PC-9 (cell line): ENCODE data around the gene KIF16B. TPM values are rescaled to one million over a fixed set of nuclear protein-coding genes. Genes with fewer than 3 reads are reported as not detected.

Experiments
- BruUV-seq: library from RNA; stranded (reverse); fragments of 400-500 nt; replicated peaks from 2 replicates; lab custom pipeline; 2021; lab: Mats Ljungman, UMichigan
- CTCF ChIA-PET: fragments of 300-600 bp; sonication (Branson Sonifier 250); formaldehyde crosslinking; loops from one replicate; lab custom pipeline; 2022; ENCODE audit warnings: antibody characterized with exemption; lab: Charles Lee
- POLR2A ChIA-PET: fragments of 300-600 bp; sonication (Branson Sonifier 250); formaldehyde crosslinking; loops from one replicate; lab custom pipeline; 2022; ENCODE audit warnings: antibody characterized with exemption; ENCODE audit not compliant: unreplicated experiment; lab: Charles Lee
- DNase-seq, 2 experiments: peaks; one replicate each; pipeline versions ENCODE4 v3.0.0 to v3.0.0-alpha.2; 2015 to 2022; ENCODE audit warnings: mixed read lengths in 1 of 2
- H2AFZ ChIP-seq: fragments of 200-600 bp; sonication (generic); 2 replicates; pipeline ENCODE4 v1.8.1; 2017; ENCODE audit warnings: antibody characterized with exemption
- H3F3A ChIP-seq: fragments of 200-600 bp; sonication (generic); 2 replicates; pipeline ENCODE4 v1.8.1; 2017; ENCODE audit warnings: antibody characterized with exemption, mild to moderate bottlenecking, low read depth; ENCODE audit not compliant: insufficient read depth
- H3K27ac ChIP-seq: fragments of 200-600 bp; sonication (generic); 2 replicates; pipeline ENCODE4 v1.6.1; 2016; ENCODE audit warnings: mixed run types
- H3K27me3 ChIP-seq: fragments of 200-600 bp; sonication (generic); 2 replicates; pipeline ENCODE4 v1.6.1; 2016; ENCODE audit warnings: low read depth, mixed run types; ENCODE audit not compliant: insufficient read depth
- H3K36me3 ChIP-seq: fragments of 200-600 bp; sonication (generic); 2 replicates; pipeline ENCODE4 v1.6.1; 2016; ENCODE audit warnings: low read depth, mixed run types
- H3K4me1 ChIP-seq: fragments of 200-600 bp; sonication (generic); replicated peaks from 2 replicates; pipeline ENCODE4 v1.6.1; 2016; ENCODE audit warnings: mixed run types; ENCODE audit not compliant: insufficient read depth
- H3K4me2 ChIP-seq: fragments of 200-600 bp; sonication (generic); 2 replicates; pipeline ENCODE4 v1.6.1; 2017; ENCODE audit warnings: mixed run types
- H3K4me3 ChIP-seq: fragments of 200-600 bp; sonication (generic); 2 replicates; pipeline ENCODE4 v1.6.1; 2016; ENCODE audit warnings: mixed run types
- H3K79me2 ChIP-seq: fragments of 200-600 bp; sonication (generic); 2 replicates; pipeline ENCODE4 v1.6.1; 2017; ENCODE audit warnings: low read depth, mixed run types
- H3K9me2 ChIP-seq: fragments of 200-600 bp; sonication (generic); 2 replicates; pipeline ENCODE4 v1.8.1; 2017; ENCODE audit warnings: mild to moderate bottlenecking; ENCODE audit not compliant: insufficient read depth
- H3K9me3 ChIP-seq: fragments of 200-600 bp; sonication (generic); 2 replicates; pipeline ENCODE4 v1.8.1; 2016; ENCODE audit warnings: low read depth; ENCODE audit not compliant: insufficient read depth
- H4K20me1 ChIP-seq: fragments of 200-600 bp; sonication (generic); 2 replicates; pipeline ENCODE4 v1.8.1; 2017; ENCODE audit not compliant: insufficient read depth
- CTCF ChIP-seq: fragments of 200-600 bp; sonication (generic); conservative IDR thresholded peaks from 2 replicates; pipeline ENCODE4 v1.6.1; 2017; ENCODE audit warnings: mixed run types, antibody characterized with exemption, mild to moderate bottlenecking, moderate library complexity
- EZH2 ChIP-seq: fragments of 200-600 bp; sonication (generic); IDR thresholded peaks from 2 replicates; pipeline ENCODE4 v1.8.0; 2017; ENCODE audit warnings: antibody characterized with exemption, low read depth
- intact Hi-C: fragments of 100-400 bp; cut with micrococcal nuclease; formaldehyde crosslinking; loops from one replicate; pipeline ENCODE4 v1.10.0; 2022; ENCODE audit not compliant: unreplicated experiment
- total RNA-seq: library from RNA; stranded (reverse); gene quantifications from 2 replicates; pipeline ENCODE4 v1.2.3, GENCODE V29; 2021

KIF16B gene
- total RNA-seq, 1 experiment from 2014 or later = 17.6 TPM

DNA sequence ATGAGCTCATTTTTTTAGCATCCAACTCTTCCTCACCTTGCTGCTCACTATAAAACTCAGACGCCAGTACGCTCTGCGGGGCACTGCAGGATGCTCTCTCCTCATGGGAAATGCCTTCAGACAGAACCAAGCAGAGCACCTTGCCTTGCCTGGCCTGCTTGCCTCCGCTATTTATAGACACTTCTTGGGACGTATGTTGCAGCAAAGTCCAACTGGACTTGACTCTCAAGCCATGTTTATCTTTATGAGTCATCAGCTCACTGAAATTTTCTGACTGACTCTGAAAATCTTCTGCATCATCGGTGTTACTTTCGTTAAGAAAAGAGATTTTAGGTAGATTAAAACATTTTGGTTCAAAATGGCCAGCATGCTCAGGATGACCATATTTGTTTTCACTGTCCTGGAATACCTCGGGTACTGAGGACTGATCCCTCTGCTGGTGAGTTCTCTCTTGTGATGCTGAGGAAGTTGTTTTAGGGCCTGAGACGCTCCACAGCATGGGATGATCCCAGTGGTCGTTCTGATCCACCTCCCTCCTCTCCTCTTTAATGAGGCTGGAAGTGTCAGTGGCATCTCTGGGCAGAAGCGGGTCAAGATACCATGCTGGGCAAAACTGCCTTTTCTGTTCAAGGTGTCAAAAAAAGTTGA lies 204.5 kb downstream of the KIF16B start:
- no peaks in the 10 kb centered on the region for H4K20me1 ChIP-seq
- H3K4me1 ChIP-seq = no peaks in the 10 kb centered on the region
- no peaks in the 10 kb centered on the region for H3K36me3 ChIP-seq
- ChIA-PET POLR2A (no interaction called here), CTCF (no interaction called here)
- H3K9me2 ChIP-seq = no peaks in the 10 kb centered on the region; the same call in 1 of the 2 replicates
- H3F3A ChIP-seq = no peaks in the 10 kb centered on the region
- H3K79me2 ChIP-seq = no peaks in the 10 kb centered on the region
- no peak for DNase-seq
- no TSS peak for BruUV-seq
- no peak overlapping the region for H3K4me2 ChIP-seq
- no peaks in the 10 kb centered on the region for H3K27me3 ChIP-seq
- H2AFZ ChIP-seq = no peak overlapping the region
- no peak overlapping the region for H3K4me3 ChIP-seq
- H3K27ac ChIP-seq = no peak overlapping the region
- intact Hi-C loops = no loop called here
- TF ChIP-seq EZH2 = no peak
- no peaks in the 10 kb centered on the region for H3K9me3 ChIP-seq

- no peaks in the 10 kb centered on the region for H3K9me3 ChIP-seq
- no TSS peak for BruUV-seq
- DNase-seq = no peak
- H3F3A ChIP-seq = no peaks in the 10 kb centered on the region
- no peaks in the 10 kb centered on the region; the same call in 1 of the 2 replicates for H3K9me2 ChIP-seq
- H3K4me2 ChIP-seq = no peak overlapping the region
- H3K36me3 ChIP-seq = no peaks in the 10 kb centered on the region
- ChIA-PET CTCF (no interaction called here), POLR2A (no interaction called here)
- no peak overlapping the region for H2AFZ ChIP-seq
- no peaks in the 10 kb centered on the region for H4K20me1 ChIP-seq
- H3K4me3 ChIP-seq = no peak overlapping the region
- intact Hi-C loops = no loop called here
- H3K27me3 ChIP-seq = no peaks in the 10 kb centered on the region
- H3K79me2 ChIP-seq = no peaks in the 10 kb centered on the region
- H3K4me1 ChIP-seq = no peaks in the 10 kb centered on the region
- no peak for TF ChIP-seq EZH2
- TF ChIP-seq CTCF = no peak
- no peak overlapping the region for H3K27ac ChIP-seq
Measured at GRCh38 chr20:16367948-16368560, 205.2 kb downstream of the KIF16B start.

DNA sequence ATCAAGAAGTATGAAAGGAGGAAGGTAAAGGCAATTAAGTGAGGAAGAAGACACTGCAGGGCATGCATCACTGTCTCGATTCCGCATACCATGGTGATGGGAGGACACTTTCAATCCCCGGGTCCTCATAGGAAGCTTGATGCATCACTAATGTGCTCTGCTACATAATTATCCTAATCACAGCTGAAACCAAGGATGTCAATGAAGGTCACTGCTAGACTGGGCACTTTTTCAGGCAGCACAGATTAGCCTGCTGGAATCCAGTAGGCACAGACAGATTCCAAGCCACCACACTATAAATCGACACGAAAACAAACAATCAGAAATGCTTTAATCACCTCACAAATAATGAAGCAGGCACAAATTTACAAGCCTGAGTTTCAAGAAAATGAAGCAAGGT lies 206.7 kb downstream of the KIF16B start:
- Histone ChIP-seq H3K9me2 (no peaks in the 10 kb centered on the region; the same call in 1 of the 2 replicates), H4K20me1 (no peaks in the 10 kb centered on the region), H3K4me1 (no peaks in the 10 kb centered on the region), H3K27me3 (no peaks in the 10 kb centered on the region), H3K4me2 (no peak overlapping the region), H3F3A (no peaks in the 10 kb centered on the region), H2AFZ (no peak overlapping the region), H3K36me3 (no peaks in the 10 kb centered on the region), H3K79me2 (no peaks in the 10 kb centered on the region), H3K27ac (no peak overlapping the region), H3K4me3 (no peak overlapping the region), H3K9me3 (no peaks in the 10 kb centered on the region)
- intact Hi-C loops = no loop called here
- POLR2A ChIA-PET = interaction anchor here (0.6 kb wide), 1 partner anchor 381 kb away, joined by 3 read pairs; no protein-coding TSS in a partner anchor
- no peak for DNase-seq
- TF ChIP-seq CTCF = no peak
- TF ChIP-seq EZH2 = no peak
- CTCF ChIA-PET = no interaction called here
- no TSS peak for BruUV-seq
